ENCODE results near the gene PLD4.
"Not testable (repeated sequence)": the region's sequence is repeated elsewhere in the genome, so short reads cannot be mapped to it uniquely, and the experiment has no call there.

The PLD4 gene

GRCh38 chr14:104938960-104939359 is 14.3 kb downstream of the PLD4 start:
- in situ Hi-C loops (cut with HindIII; ENCODE audit: low sequenced_read_pairs) = loop anchor here (10.0 kb wide), 2 partner anchors 116 to 416 kb away; no protein-coding TSS in a partner anchor

- in situ Hi-C loops (cut with HindIII; ENCODE audit: low sequenced_read_pairs) = loop anchor here (10.0 kb wide), 2 partner anchors 115 to 415 kb away; no protein-coding TSS in a partner anchor
Measured at GRCh38 chr14:104939666-104940410, 15.2 kb downstream of the PLD4 start.

GRCh38 chr14:104940526-104941150 is 16.0 kb downstream of the PLD4 start:
- in situ Hi-C loops (cut with HindIII; ENCODE audit: low sequenced_read_pairs) = no loop called here

GRCh38 chr14:104941508-104942365 is 17.1 kb downstream of the PLD4 start:
- in situ Hi-C loops (cut with HindIII; ENCODE audit: low sequenced_read_pairs) = no loop called here

- in situ Hi-C loops (cut with HindIII; ENCODE audit: low sequenced_read_pairs) = no loop called here
Measured at GRCh38 chr14:104942586-104942985, 17.9 kb downstream of the PLD4 start.

GRCh38 chr14:104943216-104944015 is 18.7 kb downstream of the PLD4 start:
- in situ Hi-C loops (cut with HindIII; ENCODE audit: low sequenced_read_pairs) = not testable (repeated sequence)

- in situ Hi-C loops (cut with HindIII; ENCODE audit: low sequenced_read_pairs) = not testable (repeated sequence)
Measured at GRCh38 chr14:104944016-104944308, 19.3 kb downstream of the PLD4 start.

- in situ Hi-C loops (cut with HindIII; ENCODE audit: low sequenced_read_pairs) = not testable (repeated sequence)
Measured at GRCh38 chr14:104944436-104945205, 19.9 kb downstream of the PLD4 start.

GRCh38 chr14:104945266-104945665 is 20.6 kb downstream of the PLD4 start:
- in situ Hi-C loops (cut with HindIII; ENCODE audit: low sequenced_read_pairs) = not testable (repeated sequence)

- in situ Hi-C loops (cut with HindIII; ENCODE audit: low sequenced_read_pairs) = not testable (repeated sequence)
Measured at GRCh38 chr14:104945986-104946965, 21.6 kb downstream of the PLD4 start.

- in situ Hi-C loops (cut with HindIII; ENCODE audit: low sequenced_read_pairs) = not testable (repeated sequence)
Measured at GRCh38 chr14:104947201-104947600, 22.5 kb downstream of the PLD4 start.

GRCh38 chr14:104947881-104948735 is 23.4 kb downstream of the PLD4 start:
- in situ Hi-C loops (cut with HindIII; ENCODE audit: low sequenced_read_pairs) = not testable (repeated sequence)

- in situ Hi-C loops (cut with HindIII; ENCODE audit: low sequenced_read_pairs) = no loop called here
Measured at GRCh38 chr14:104948736-104949031, 24.0 kb downstream of the PLD4 start.

- in situ Hi-C loops (cut with HindIII; ENCODE audit: low sequenced_read_pairs) = not testable (repeated sequence)
Measured at GRCh38 chr14:104949406-104949955, 24.8 kb downstream of the PLD4 start.

GRCh38 chr14:104950021-104950420 is 25.3 kb downstream of the PLD4 start:
- in situ Hi-C loops (cut with HindIII; ENCODE audit: low sequenced_read_pairs) = no loop called here

GRCh38 chr14:104950701-104951100 is 26.0 kb downstream of the PLD4 start:
- in situ Hi-C loops (cut with HindIII; ENCODE audit: low sequenced_read_pairs) = not testable (repeated sequence)

- in situ Hi-C loops (cut with HindIII; ENCODE audit: low sequenced_read_pairs) = not testable (repeated sequence)
Measured at GRCh38 chr14:104951863-104952657, 27.4 kb downstream of the PLD4 start.
